Measurements from ENCODE around the gene MRPL19.

The MRPL19 gene

DNA sequence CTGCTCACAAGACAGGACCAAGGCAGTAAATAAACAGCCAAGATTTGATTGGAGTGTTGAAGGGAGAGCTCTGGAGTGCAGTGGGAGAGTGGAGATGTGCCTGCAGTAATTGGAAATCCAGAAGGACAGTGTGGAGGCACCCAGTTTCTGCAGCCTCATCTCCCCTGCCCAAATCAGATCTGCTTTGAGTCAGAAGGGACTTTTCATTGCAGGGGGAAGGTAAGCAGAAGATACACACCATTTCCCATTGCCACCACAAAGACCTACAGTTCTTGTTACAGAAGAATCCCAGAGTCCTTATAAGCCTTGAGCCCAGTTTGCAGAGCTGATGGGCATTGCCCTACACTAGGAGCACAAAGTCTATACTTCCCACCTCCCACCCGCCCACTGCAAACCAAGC, 91.4 kb downstream of the MRPL19 start:
- DNase-seq (ENCODE audit: low read depth), result no peak
